GM13977 (cell line): ENCODE data around the gene SLC30A9.
A peak's percentile ranks its signal among the peaks of the same experiment; 100 is the strongest.

ENCODE experiments used
- DNase-seq: peaks from one replicate; pipeline ENCODE4 v3.0.0; 2012; ENCODE audit warnings: low spot score
- CTCF ChIP-seq: IDR thresholded peaks from 2 replicates; pipeline ENCODE4 v1.5.1; 2012; ENCODE audit warnings: mild to moderate bottlenecking, control low read depth; ENCODE audit not compliant: insufficient read depth; ENCODE audit errors: extremely low read depth, missing control alignments
- in situ Hi-C: fragments of 300-500 bp; cut with MboI; formaldehyde crosslinking; loops from one replicate; pipeline ENCODE4 v1.12.0; 2022; ENCODE audit warnings: low sequenced_read_pairs, low pct_unique_long_range_greater_than_20kb, mixed read lengths, inconsistent platforms; ENCODE audit not compliant: unreplicated experiment

The SLC30A9 gene

GRCh38 chr4:42080306-42080705 is 90.0 kb downstream of the SLC30A9 start:
- TF ChIP-seq CTCF = no peak
- DNase-seq = peak; percentile 20
- in situ Hi-C loops = no loop called here

- in situ Hi-C loops = no loop called here
- no peak for TF ChIP-seq CTCF
- no peak for DNase-seq
Measured at GRCh38 chr4:42083816-42084215, 93.5 kb downstream of the SLC30A9 start.

DNA sequence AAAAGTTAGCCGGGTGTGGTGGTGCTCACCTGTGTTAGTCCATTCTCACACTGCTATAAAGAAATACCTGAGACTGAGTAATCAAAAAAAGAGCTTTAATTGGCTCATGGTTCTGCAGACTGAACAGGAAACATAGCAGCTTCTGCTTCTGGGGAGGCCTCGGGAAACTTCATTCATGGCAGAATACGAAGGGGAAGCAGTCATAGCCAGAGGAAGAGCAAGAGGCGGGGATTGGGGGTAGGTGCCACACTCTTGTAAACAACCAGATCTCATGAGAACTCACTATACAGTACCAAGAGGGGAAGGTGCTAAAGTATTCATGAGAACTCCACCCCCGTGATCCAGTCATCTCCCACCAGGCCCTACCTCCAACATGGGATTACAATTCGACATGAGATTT is 98.1 kb downstream of the SLC30A9 start:
- in situ Hi-C loops = no loop called here
- DNase-seq = no peak
- TF ChIP-seq CTCF = no peak

DNA sequence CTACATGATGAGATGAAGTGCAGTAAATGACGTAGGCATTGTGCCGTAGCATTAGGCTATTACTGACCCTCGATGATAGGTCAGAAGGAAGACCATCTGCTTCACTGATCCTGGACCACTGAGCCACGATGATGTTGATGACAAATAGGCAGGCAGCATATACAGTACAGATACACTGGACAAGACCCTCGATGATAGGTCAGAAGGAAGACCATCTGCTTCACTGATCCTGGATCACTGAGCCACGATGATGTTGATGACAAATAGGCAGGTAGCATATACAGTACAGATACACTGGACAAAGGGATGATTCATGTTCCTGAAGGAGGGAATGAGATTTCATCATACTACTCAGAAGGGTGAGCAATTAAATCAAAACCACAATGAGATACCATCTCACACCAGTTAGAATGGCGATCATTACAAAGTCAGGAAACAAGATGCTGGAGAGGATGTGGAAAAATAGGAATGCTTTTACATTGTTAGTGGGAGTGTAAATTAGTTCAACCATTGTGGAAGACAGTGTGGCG is 111.2 kb downstream of the SLC30A9 start:
- in situ Hi-C loops = no loop called here
- no peak for TF ChIP-seq CTCF
- DNase-seq = no peak

DNA sequence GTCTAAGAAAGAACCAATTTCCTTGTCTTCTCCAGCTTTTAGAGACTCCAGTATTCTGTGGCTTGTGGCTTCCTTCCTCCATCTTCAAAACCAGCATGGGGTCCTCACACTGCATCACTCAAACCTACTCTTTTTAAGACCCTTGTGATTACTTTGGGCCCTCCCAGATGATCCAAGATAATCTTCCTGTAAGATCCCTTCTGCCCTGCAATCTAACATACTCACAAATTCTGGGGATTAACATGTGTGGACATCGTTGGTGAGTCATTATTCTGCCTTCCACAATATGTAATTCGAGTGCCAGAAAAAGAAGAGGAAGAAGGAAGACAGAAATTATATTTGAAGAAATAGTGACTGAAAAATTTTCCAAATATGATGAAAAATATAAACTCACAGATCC is 114.2 kb downstream of the SLC30A9 start:
- no peak for DNase-seq
- no peak for TF ChIP-seq CTCF
- in situ Hi-C loops = no loop called here

GRCh38 chr4:42112846-42113245 is 122.5 kb downstream of the SLC30A9 start:
- in situ Hi-C loops = no loop called here
- no peak for DNase-seq
- no peak for TF ChIP-seq CTCF

DNA sequence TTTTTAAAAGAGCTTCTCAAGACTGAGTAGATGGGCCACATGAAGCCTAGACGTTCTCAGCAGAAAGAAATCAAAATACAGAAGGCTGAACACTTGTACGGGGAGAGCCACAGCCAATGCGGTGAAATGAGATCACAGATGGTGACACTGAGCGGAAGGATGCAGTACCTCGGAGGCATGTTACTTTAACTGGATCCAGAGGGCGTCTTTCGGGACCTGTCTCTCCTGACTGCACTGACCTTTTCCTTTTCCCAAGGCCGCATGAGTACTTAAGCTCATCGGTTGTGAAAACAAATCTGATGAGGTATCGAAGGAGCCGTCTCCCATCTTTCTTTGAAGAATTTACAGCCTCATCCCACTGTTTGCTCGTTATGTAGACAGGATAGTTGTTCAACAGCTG is 129.6 kb downstream of the SLC30A9 start:
- TF ChIP-seq CTCF = no peak
- in situ Hi-C loops = no loop called here
- DNase-seq = no peak
